Esophagus muscularis mucosa (tissue), 4 donors: ENCODE measurements around the gene PNKP. TPM values are rescaled to one million over a fixed set of nuclear protein-coding genes. Genes with fewer than 3 reads are reported as not detected.
A peak's percentile ranks its signal among the peaks of the same experiment; 100 is the strongest.

Experiments
- DNase-seq: peaks from one replicate; pipeline ENCODE4 v3.0.0-alpha.2; 2017; ENCODE audit errors: extremely low spot score
- H3K27ac ChIP-seq, 4 donors: fragments of 200-600 bp; sonication (generic); replicated peaks in 1 of 4; 1 replicate in 3 of 4; 2 replicates in 1 of 4; pipeline ENCODE4 v1.5.1; 2016 to 2019; ENCODE audit warnings: mild to moderate bottlenecking in 1 of 4
- H3K27me3 ChIP-seq, 4 donors: fragments of 200-600 bp; sonication (generic); one replicate each; pipeline versions ENCODE4 v1.5.1 to v1.6.0; 2016 to 2019
- H3K36me3 ChIP-seq, 4 donors: fragments of 200-600 bp; sonication (generic); one replicate each; pipeline ENCODE4 v1.5.1; 2016 to 2019
- H3K4me1 ChIP-seq, 4 donors: fragments of 200-600 bp; sonication (generic); one replicate each; pipeline ENCODE4 v1.5.1; 2016 to 2019
- H3K4me3 ChIP-seq, 4 donors: fragments of 200-600 bp; sonication (generic); 1 replicate in 2 of 4; 2 replicates in 2 of 4; pipeline ENCODE4 v1.5.1; 2016 to 2019; ENCODE audit warnings: mild to moderate bottlenecking in 4 of 4, moderate library complexity in 1 of 4
- H3K9me3 ChIP-seq, 4 donors: fragments of 200-600 bp; sonication (generic); 1 replicate in 3 of 4; 2 replicates in 1 of 4; pipeline ENCODE4 v1.5.1; 2016 to 2019
- EP300 ChIP-seq: sonication (generic); formaldehyde crosslinking; IDR thresholded peaks from one replicate; pipeline ENCODE4 v1.6.1; 2017; ENCODE audit warnings: antibody characterized with exemption
- POLR2A ChIP-seq: fragments of 450-650 bp; IDR thresholded peaks from one replicate; pipeline ENCODE4 v1.6.1; 2017; ENCODE audit warnings: antibody characterized with exemption, moderate library complexity, mild to moderate bottlenecking, low read depth
- POLR2AphosphoS5 ChIP-seq, 2 donors: sonication (generic); formaldehyde crosslinking; IDR thresholded peaks; one replicate each; pipeline ENCODE4 v1.6.1; 2017; ENCODE audit warnings: antibody characterized with exemption in 2 of 2
- WGBS: methylation state at CpG from one replicate; pipeline ENCODE4 v1.1.5; 2018; 5-methylcytosine and 5-hydroxymethylcytosine counted together
- intact Hi-C: fragments of 100-400 bp; cut with DNase I; formaldehyde crosslinking; loops from one replicate; pipeline ENCODE4 v1.15.1; 2023
- small RNA-seq, 3 donors: library from RNA; depleted of rRNA; stranded (forward); fragments of <200 nt; gene quantifications; one replicate each; pipeline ENCODE3, GENCODE V24; 2016
- total RNA-seq, 4 donors: library from RNA; depleted of rRNA; stranded (reverse); fragments of >200 nt; gene quantifications; one replicate each; pipeline versions ENCODE4 v1.1.0 to v1.2.1, GENCODE V29; 2016
- TF ChIP-seq, protein P1 (sequence below), 3 experiments: fragments of 200-600 bp in 2 of 3; fragments of 450-650 bp in 1 of 3; sonication (generic) in 2 of 3; IDR thresholded peaks; one replicate each; pipeline ENCODE4 v1.5.1; 2017 to 2019; ENCODE audit warnings: antibody characterized with exemption in 3 of 3, mild to moderate bottlenecking in 2 of 3, moderate library complexity in 1 of 3

Gene PNKP
- total RNA-seq, 4 donors from 2014 or later: 21.4 to 43.7 (median 27.8) TPM

DNA sequence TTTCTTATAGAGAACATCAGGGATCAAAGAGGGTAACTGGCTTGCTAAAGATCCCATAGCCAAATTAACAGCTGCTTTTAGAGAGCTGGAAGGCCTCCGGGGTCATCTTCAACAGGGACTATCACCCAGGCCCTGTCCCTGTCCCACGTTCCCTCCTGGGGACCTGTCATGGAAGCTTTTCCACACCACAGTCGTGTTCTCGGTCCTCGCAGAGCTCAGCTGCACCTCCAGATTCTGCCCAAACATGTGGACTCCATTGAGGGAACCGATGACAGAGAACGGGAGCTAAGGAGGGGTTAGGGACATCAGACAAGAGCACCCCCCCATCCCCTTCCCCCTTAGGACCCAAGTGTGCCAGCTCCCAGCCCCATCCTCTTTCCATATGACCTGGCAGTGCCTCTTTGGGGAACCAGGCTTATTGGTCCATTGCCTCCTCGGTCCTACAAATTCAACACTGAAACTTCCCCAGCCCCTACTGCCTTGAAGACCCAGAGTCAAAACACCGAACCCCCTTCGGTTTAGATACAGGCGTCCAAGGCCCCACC is 54.9 kb downstream of the PNKP start:
- intact Hi-C loops: loop anchor here (5.0 kb wide), 1 partner anchor 65 kb away; the partner anchor contains the start of genes AKT1S1 and TBC1D17
- peaks cover 36 to 58% (median 49%) of the 10 kb centered on the region in 4 donors for H3K4me1 ChIP-seq
- peak overlapping the region; percentile 66 to 70 (median 67) for H3K4me3 ChIP-seq
- WGBS: 55% methylated on average over 8 of the region's 11 CpGs
- DNase-seq: no peak
- no peaks in the 10 kb centered on the region for H3K27me3 ChIP-seq
- peaks cover 0 to 5% (median 3%) of the 10 kb centered on the region in 4 donors for H3K36me3 ChIP-seq
- TF ChIP-seq EP300: no peak
- TF ChIP-seq, protein P1, sequence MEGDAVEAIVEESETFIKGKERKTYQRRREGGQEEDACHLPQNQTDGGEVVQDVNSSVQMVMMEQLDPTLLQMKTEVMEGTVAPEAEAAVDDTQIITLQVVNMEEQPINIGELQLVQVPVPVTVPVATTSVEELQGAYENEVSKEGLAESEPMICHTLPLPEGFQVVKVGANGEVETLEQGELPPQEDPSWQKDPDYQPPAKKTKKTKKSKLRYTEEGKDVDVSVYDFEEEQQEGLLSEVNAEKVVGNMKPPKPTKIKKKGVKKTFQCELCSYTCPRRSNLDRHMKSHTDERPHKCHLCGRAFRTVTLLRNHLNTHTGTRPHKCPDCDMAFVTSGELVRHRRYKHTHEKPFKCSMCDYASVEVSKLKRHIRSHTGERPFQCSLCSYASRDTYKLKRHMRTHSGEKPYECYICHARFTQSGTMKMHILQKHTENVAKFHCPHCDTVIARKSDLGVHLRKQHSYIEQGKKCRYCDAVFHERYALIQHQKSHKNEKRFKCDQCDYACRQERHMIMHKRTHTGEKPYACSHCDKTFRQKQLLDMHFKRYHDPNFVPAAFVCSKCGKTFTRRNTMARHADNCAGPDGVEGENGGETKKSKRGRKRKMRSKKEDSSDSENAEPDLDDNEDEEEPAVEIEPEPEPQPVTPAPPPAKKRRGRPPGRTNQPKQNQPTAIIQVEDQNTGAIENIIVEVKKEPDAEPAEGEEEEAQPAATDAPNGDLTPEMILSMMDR (IDR thresholded peaks at IDR 0.05): no peak
- TF ChIP-seq POLR2A: no peak
- no peak for TF ChIP-seq POLR2AphosphoS5 (IDR thresholded peaks at IDR 0.05)
- H3K9me3 ChIP-seq: no peaks in the 10 kb centered on the region
- peak overlapping the region; percentile 84 to 92 (median 86) for H3K27ac ChIP-seq

DNA sequence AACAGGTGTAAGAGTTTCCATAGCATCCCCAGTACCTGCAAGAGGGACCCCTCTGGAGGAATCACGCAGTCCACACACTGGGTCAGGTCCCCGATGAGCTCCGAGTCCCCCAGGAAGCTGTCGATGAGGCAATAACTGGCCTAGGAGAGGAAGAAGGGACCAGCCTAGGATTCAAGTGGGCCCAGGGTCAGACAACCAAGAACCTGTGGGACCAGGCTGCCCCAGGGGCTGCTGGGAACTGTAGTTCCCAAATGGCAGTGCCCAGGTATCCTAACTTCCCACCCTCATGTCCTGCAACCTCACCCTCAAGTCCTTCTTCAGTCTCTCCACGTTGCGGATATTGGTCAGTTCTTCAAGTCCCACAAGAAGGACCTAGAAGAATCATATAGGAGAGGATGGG is 56.0 kb downstream of the PNKP start:
- peaks cover 28 to 50% (median 41%) of the 10 kb centered on the region in 4 donors for H3K4me1 ChIP-seq
- no peak for DNase-seq
- no peak overlapping the region for H3K4me3 ChIP-seq
- no peak overlapping the region for H3K27ac ChIP-seq
- H3K9me3 ChIP-seq: no peaks in the 10 kb centered on the region
- WGBS: 95% methylated on average over 6 of the region's 6 CpGs
- no peak for TF ChIP-seq POLR2A
- no peak for TF ChIP-seq POLR2AphosphoS5 (IDR thresholded peaks at IDR 0.05)
- TF ChIP-seq, protein P1 (IDR thresholded peaks at IDR 0.05): no peak
- TF ChIP-seq EP300: no peak
- H3K27me3 ChIP-seq: no peaks in the 10 kb centered on the region
- peaks cover 7 to 17% (median 15%) of the 10 kb centered on the region in 4 donors for H3K36me3 ChIP-seq
- intact Hi-C loops: loop anchor here (5.0 kb wide), 1 partner anchor 66 kb away; the partner anchor contains the start of genes AKT1S1 and TBC1D17

Small RNAs within 50 kb of the gene (small RNA-seq; reads per million reads assigned to genes)
- gene MIR4749: 0 to 0.08 (median 0) reads per million in 3 donors

Other genes with a start within 250 kb of the PNKP start
- 100 to 1,000 TPM; 134 to 205 (median 187) TPM for gene RRAS, start 227.4 kb downstream of the PNKP start, total RNA-seq
- gene SCAF1, start 225.4 kb downstream of the PNKP start, total RNA-seq: 10 to 100 TPM; 19.2 to 50.9 (median 30.9) TPM
- gene IRF3, start 201.7 kb downstream of the PNKP start, total RNA-seq: 10 to 100 TPM; 38.8 to 61.7 (median 56.7) TPM
- gene BCL2L12, start 201.6 kb downstream of the PNKP start, total RNA-seq: 1 to 10 TPM; 4.2 to 9.9 (median 6.0) TPM
- gene PRMT1, start 190.3 kb downstream of the PNKP start, total RNA-seq: 100 to 1,000 TPM; 102 to 191 (median 144) TPM
- 1 to 10 TPM in 3 of 4 donors, under 1 TPM in 1; 0.83 to 4.1 (median 2.5) TPM for gene ADM5, start 178.0 kb downstream of the PNKP start, total RNA-seq
- 1 to 10 TPM; 2.7 to 6.6 (median 3.9) TPM for gene CPT1C, start 176.5 kb downstream of the PNKP start, total RNA-seq
- gene TSKS, start 104.3 kb downstream of the PNKP start, total RNA-seq: under 1 TPM in 1 of 4 donors, not detected in 3; 0.57 TPM
- 100 to 1,000 TPM in 1 of 4 donors, 10 to 100 TPM in 3; 56.9 to 114 (median 87.8) TPM for gene AP2A1, start 100.6 kb downstream of the PNKP start, total RNA-seq
- gene FUZ, start 54.3 kb downstream of the PNKP start, total RNA-seq: 10 to 100 TPM; 14.1 to 38.0 (median 23.4) TPM
- 10 to 100 TPM; 22.5 to 36.0 (median 34.1) TPM for gene MED25, start 49.3 kb downstream of the PNKP start, total RNA-seq
- 100 to 1,000 TPM in 1 of 4 donors, 10 to 100 TPM in 3; 60.5 to 102 (median 84.4) TPM for gene PTOV1, start 16.4 kb downstream of the PNKP start, total RNA-seq
- gene AKT1S1, start 9.8 kb upstream of the PNKP start, total RNA-seq: 10 to 100 TPM; 15.4 to 30.6 (median 21.9) TPM
- gene TBC1D17, start 10.1 kb upstream of the PNKP start, total RNA-seq: 10 to 100 TPM; 35.1 to 60.9 (median 44.0) TPM
- gene IL4I1, start 29.3 kb upstream of the PNKP start, total RNA-seq: under 1 TPM in 2 of 4 donors, not detected in 2; 0.34 to 0.50 TPM
- gene ATF5, start 61.6 kb upstream of the PNKP start, total RNA-seq: 10 to 100 TPM; 12.0 to 22.0 (median 14.4) TPM
- 10 to 100 TPM; 27.0 to 44.3 (median 35.9) TPM for gene NUP62, start 61.9 kb upstream of the PNKP start, total RNA-seq
- 1 to 10 TPM in 2 of 4 donors, under 1 TPM in 2; 0.50 to 2.9 (median 1.4) TPM for gene SIGLEC11, start 93.6 kb upstream of the PNKP start, total RNA-seq
- gene VRK3, start 157.8 kb upstream of the PNKP start, total RNA-seq: 10 to 100 TPM; 20.8 to 27.5 (median 25.5) TPM
- gene ZNF473, start 158.4 kb upstream of the PNKP start, total RNA-seq: 1 to 10 TPM; 5.9 to 8.4 (median 7.3) TPM